GM15510 (cell line): ENCODE measurements around the gene BDH1.

ENCODE experiments used
- POLR2A ChIP-seq: IDR thresholded peaks from 3 replicates; pipeline ENCODE4 v1.6.1; 2011; ENCODE audit warnings: borderline replicate concordance; ENCODE audit not compliant: insufficient read length; ENCODE audit errors: extremely low read depth

Gene BDH1

DNA sequence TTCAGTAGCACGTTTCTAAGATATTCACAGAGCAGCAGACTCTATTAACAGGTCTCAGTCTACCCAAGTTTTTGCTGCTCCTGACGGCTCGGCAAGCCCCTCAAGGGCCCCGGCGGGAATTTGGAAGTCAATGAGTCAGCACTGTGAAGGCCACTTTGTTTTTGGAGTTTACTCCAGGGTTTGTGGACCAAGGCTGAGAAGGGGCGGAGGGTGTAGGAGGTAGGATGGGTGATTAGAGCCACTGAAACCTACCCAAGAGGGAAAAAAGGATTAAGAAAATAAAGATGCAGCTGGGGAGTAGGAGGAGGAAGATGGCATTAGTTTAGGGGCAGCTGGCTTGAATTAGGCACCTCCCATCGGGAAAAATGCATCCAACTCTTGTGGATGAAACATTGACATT lies 87.6 kb downstream of the BDH1 start:
- no peak for TF ChIP-seq POLR2A

DNA sequence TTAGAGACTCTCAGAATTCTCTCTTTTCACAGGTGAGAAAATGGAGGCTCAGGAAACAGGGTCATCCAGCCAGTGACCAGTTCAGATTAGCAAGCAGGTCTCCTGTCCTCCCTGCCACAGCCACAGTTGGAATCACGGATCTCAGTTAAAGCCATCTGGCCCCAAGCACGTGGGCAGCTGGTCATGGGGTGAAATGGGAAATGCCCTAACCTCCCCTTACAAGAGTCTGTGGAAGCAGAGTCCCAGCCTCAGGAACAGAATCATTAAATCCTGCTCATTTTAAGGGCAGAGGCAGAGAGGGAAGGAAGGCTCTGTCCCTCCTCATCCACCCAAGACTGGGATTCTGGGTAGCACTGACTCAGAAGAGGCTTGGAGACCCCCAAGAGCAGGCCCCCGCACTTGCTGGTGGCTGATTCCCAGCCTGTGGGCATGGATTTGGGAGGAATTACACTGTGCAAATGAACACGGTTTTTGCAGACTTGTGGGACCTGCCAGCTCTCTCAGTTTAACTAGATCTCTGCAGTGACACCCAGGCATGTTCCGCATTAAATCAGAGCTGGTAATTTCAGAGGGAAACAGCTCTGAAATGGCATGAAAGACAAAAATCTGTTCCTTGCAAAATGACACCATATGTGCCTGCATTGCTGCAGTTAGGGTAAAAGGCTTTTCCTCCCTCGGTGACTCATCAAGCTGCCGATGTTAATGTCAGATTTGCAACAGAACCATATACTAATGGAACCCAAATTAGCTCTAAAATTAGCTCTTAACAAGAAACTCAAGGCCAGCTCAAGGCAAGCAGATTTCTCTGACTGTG lies 89.0 kb downstream of the BDH1 start:
- no peak for TF ChIP-seq POLR2A

DNA sequence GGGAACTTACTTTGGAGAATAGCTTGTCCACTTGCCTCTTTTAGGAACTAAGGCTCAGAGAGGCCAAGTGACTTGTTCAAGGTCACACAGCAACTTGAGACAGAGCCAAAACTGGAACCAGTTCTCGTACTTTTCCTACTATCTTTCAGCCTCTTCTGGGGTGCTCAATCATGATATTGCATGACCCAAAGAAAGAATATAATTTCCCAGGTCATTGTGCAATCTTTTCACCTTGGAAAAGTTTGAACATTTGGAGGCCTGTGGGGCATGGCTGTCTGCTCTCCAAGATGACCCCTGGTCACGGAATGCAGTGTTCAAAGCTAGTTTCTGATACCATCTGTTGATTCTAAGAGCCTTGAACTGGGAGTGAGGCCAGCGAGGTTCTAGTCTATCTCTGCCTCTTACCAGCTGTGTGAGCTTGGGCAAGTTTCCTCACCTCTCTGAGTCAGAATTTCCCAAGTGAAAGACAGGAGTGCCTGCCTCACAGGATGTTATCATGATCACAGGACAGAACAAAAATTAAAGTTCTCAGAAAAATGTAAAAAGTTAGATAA lies 89.7 kb downstream of the BDH1 start:
- no peak for TF ChIP-seq POLR2A

DNA sequence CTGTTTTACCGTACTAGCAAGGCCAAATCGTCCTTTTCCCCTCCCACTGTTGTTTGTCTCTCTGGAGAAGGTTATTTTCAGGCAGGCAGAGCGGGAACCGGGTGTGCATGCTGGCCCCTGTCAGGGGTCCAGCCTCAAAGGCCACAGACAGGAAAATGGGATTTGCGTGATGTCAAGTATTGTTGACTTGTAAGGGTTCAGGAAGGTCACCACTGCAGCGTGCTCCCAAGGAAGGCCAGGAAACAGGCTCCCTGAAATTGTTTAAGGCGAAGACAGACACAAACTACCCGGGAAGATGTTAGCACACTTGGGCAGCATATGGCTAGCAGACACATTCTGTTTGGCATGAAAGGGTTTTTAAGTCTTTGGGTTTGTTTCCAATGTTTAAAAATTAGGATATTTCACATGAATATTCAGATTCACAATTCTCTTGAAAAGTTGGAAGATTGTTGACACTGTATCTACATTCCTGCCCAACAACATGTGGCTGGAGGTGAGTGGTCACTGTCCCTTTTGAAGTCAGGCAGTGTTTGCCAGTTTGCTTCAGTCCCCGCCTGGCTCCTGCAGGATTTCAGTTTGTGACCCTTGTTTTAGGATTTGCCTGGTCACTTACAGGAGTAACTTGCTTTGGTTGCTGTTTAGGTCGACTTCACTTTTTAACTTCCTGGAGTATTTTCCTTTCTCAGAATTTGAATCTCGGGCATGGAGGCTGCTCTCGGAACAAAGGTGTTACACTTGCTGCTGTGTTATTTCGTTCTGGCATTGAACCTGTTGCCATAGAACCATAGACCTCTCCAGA lies 90.4 kb downstream of the BDH1 start:
- TF ChIP-seq POLR2A, result no peak

DNA sequence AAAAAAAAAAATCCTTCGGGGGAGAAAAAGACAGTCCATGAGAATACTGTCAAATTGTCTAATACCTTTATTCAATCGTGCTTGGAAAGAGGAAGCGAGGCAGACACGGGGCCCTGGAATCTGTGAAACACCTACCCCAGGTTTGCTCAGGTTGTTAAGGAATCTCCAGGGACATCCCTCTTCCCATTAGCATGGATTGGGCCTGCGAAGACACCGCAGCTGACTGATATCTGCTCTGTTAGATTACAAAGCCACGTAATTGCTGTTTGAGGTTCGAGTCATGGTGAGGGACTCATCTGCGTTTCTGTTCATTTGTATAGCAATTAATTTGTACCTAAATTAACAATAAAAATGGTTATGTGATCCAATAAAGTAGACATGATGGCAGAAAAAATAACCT lies 91.0 kb downstream of the BDH1 start:
- no peak for TF ChIP-seq POLR2A

DNA sequence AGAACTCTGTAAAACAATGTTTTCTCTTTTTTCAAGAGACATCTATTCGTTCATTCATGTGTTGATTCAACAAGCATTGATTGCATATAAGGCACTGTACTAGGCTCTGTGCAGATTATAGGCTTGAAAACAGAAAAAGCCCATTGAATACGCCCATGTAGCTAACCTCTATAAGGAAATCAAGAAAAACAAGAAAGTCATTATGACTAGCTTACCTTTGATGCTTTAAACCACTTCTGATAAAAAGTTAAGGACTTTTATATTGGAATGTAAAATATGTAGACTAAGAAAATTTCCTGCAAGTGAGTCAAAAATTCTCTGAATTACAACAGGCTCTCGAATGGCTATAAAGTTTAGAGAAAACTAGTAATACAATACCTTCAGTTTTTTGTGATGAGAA lies 92.5 kb downstream of the BDH1 start:
- no peak for TF ChIP-seq POLR2A

DNA sequence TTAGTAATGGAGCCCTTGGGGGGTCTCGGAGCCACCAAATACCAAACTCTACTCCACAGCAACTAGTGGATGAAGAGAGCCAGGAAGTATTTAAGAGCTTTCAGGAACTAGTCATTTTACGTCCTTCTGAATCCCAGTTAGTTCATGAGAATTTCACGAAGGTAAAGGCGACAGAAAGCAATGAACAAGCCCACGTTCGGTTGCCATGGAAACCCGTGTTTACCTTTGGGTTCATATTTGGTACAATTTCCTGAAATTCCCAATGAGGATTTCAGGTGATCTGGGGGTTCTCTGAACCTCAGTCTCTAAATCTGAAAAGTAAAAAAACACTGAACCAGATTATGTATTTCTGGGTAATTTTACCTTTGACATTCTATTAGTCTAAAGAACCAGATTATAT lies 93.0 kb downstream of the BDH1 start:
- no peak for TF ChIP-seq POLR2A

DNA sequence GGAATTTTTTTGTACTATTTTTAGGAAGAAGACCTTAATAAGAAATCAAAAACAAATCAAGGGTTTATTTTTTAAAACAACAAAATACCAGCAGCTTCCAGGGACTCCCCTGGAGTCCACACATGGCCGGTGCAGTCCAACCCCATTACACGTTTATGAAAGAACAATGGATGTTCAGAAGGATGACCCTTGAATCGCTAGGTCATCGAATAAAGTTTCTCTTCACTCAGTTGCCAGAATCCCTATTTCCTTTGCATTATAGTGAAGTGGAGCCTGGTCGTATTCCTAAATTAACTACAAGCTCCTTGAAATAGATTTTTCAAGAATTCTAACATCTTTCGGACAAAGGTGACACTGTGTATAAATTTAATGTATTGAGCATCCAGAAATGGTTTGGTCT lies 95.1 kb downstream of the BDH1 start:
- no peak for TF ChIP-seq POLR2A

DNA sequence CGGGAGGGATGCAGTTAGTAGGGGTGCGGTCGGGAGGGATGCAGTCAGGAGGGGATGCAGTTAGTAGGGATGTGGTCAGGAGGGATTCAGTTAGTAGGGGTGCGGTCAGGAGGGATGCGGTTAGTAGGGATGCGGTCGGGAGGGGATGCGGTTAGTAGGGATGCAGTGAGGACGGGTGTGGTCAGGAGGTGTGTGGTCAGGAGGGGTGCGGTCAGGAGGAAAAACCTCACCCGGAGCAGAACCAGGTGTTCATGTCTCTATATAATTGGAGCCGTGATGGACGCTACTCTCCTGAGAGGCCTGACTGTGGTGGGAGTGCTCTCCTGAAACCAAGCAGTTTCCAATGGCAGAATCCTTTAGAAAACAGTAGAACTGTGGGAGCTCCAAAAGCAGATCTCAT lies 95.8 kb downstream of the BDH1 start:
- no peak for TF ChIP-seq POLR2A
